NCI-H1105 treated with DMSO at 0.1 percent for 48 hours (cell line): Measurements from ENCODE around the gene PRX.
"Not testable (repeated sequence)": the region's sequence is repeated elsewhere in the genome, so short reads cannot be mapped to it uniquely, and the experiment has no call there.

ENCODE experiments used
- DNase-seq: peaks from one replicate; lab custom pipeline; 2025; lab: John Stamatoyannopoulos, UW

PRX gene

GRCh38 chr19:40433391-40434216 lies 20.4 kb upstream of the PRX start:
- DNase-seq, result peak; percentile 48

- DNase-seq, result not testable (repeated sequence)
These were observed 19.6 kb upstream of the PRX start for GRCh38 chr19:40432760-40433159.

GRCh38 chr19:40431698-40432097 lies 18.5 kb upstream of the PRX start:
- no peak for DNase-seq

- DNase-seq, result not testable (repeated sequence)
These were observed 17.1 kb upstream of the PRX start for GRCh38 chr19:40430242-40430641.

GRCh38 chr19:40428197-40428596 lies 15.0 kb upstream of the PRX start:
- not testable (repeated sequence) for DNase-seq

GRCh38 chr19:40425450-40426287 lies 12.5 kb upstream of the PRX start, which contains the start of gene SERTAD1:
Gene SERTAD1, minus strand, starts transcription at chr19:40425992. Its CDS starts 2,446 bp downstream, at chr19:40423546.
- DNase-seq, result peak; percentile 98

GRCh38 chr19:40424637-40425449 lies 11.7 kb upstream of the PRX start:
- no peak for DNase-seq

GRCh38 chr19:40423938-40424337 lies 10.8 kb upstream of the PRX start:
- DNase-seq, result no peak

GRCh38 chr19:40422748-40423566 lies 9.8 kb upstream of the PRX start:
- no peak for DNase-seq

GRCh38 chr19:40421993-40422747 lies 9.0 kb upstream of the PRX start:
- no peak for DNase-seq

GRCh38 chr19:40420766-40421765 lies 7.9 kb upstream of the PRX start:
- peak; percentile 60 for DNase-seq

- DNase-seq, result no peak
These were observed 7.2 kb upstream of the PRX start for GRCh38 chr19:40420451-40420765.

- DNase-seq, result no peak
These were observed 6.6 kb upstream of the PRX start for GRCh38 chr19:40419780-40420179.

- no peak for DNase-seq
These were observed 6.0 kb upstream of the PRX start for GRCh38 chr19:40419066-40419612.

GRCh38 chr19:40418040-40418439 lies 4.9 kb upstream of the PRX start:
- no peak for DNase-seq

GRCh38 chr19:40417643-40417981 lies 4.4 kb upstream of the PRX start:
- no peak for DNase-seq

GRCh38 chr19:40416918-40417642 lies 3.9 kb upstream of the PRX start:
- no peak for DNase-seq

- no peak for DNase-seq
These were observed 2.6 kb upstream of the PRX start for GRCh38 chr19:40415768-40416167.
